ENCODE data around the gene ITGB5. TPM values are rescaled to one million over a fixed set of nuclear protein-coding genes. Genes with fewer than 3 reads are reported as not detected.

Gene ITGB5
- total RNA-seq, 1 experiment from 2014 or later: 339 TPM

- TF ChIP-seq AFF4 (CRISPR knock-in tag; IDR thresholded peaks at IDR 0.05; ENCODE audit: borderline replicate concordance): no peak
- no peak for TF ChIP-seq NR1H2 (CRISPR knock-in tag; IDR thresholded peaks at IDR 0.05)
- TF ChIP-seq, protein P1, sequence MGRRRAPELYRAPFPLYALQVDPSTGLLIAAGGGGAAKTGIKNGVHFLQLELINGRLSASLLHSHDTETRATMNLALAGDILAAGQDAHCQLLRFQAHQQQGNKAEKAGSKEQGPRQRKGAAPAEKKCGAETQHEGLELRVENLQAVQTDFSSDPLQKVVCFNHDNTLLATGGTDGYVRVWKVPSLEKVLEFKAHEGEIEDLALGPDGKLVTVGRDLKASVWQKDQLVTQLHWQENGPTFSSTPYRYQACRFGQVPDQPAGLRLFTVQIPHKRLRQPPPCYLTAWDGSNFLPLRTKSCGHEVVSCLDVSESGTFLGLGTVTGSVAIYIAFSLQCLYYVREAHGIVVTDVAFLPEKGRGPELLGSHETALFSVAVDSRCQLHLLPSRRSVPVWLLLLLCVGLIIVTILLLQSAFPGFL (CRISPR knock-in tag; IDR thresholded peaks at IDR 0.05; ENCODE audit: borderline replicate concordance): no peak
- TF ChIP-seq RELA (CRISPR knock-in tag; IDR thresholded peaks at IDR 0.05; ENCODE audit: borderline replicate concordance): no peak
- no peak for TF ChIP-seq CREB1 (CRISPR knock-in tag; IDR thresholded peaks at IDR 0.05)
- TF ChIP-seq, protein P2, sequence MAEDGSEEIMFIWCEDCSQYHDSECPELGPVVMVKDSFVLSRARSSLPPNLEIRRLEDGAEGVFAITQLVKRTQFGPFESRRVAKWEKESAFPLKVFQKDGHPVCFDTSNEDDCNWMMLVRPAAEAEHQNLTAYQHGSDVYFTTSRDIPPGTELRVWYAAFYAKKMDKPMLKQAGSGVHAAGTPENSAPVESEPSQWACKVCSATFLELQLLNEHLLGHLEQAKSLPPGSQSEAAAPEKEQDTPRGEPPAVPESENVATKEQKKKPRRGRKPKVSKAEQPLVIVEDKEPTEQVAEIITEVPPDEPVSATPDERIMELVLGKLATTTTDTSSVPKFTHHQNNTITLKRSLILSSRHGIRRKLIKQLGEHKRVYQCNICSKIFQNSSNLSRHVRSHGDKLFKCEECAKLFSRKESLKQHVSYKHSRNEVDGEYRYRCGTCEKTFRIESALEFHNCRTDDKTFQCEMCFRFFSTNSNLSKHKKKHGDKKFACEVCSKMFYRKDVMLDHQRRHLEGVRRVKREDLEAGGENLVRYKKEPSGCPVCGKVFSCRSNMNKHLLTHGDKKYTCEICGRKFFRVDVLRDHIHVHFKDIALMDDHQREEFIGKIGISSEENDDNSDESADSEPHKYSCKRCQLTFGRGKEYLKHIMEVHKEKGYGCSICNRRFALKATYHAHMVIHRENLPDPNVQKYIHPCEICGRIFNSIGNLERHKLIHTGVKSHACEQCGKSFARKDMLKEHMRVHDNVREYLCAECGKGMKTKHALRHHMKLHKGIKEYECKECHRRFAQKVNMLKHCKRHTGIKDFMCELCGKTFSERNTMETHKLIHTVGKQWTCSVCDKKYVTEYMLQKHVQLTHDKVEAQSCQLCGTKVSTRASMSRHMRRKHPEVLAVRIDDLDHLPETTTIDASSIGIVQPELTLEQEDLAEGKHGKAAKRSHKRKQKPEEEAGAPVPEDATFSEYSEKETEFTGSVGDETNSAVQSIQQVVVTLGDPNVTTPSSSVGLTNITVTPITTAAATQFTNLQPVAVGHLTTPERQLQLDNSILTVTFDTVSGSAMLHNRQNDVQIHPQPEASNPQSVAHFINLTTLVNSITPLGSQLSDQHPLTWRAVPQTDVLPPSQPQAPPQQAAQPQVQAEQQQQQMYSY (CRISPR knock-in tag; IDR thresholded peaks at IDR 0.05): no peak
- TF ChIP-seq NFYB (CRISPR knock-in tag; conservative IDR thresholded peaks at IDR 0.05; ENCODE audit: low read depth): no peak
These were observed 19.7 kb downstream of the ITGB5 start (continued) for GRCh38 chr3:124867511-124867910.

GRCh38 chr3:124862006-124862405 is 25.2 kb downstream of the ITGB5 start:
- Mint-ChIP-seq H3K27ac (peak overlapping the region; percentile 41; the same call in 1 of the 2 replicates), H3K4me1 (peaks cover 21% of the 10 kb centered on the region), H3K4me3 (no peak overlapping the region), H3K27me3 (ENCODE audit: low read depth) (no peaks in the 10 kb centered on the region), H3K9me3 (no peaks in the 10 kb centered on the region), H3K36me3 (peaks cover 43% of the 10 kb centered on the region)
- TF ChIP-seq RORB (CRISPR knock-in tag; IDR thresholded peaks at IDR 0.05) (no peak), CREB1 (CRISPR knock-in tag; IDR thresholded peaks at IDR 0.05) (no peak), ZBTB43 (CRISPR knock-in tag; IDR thresholded peaks at IDR 0.05) (no peak), TEAD1 (CRISPR knock-in tag; IDR thresholded peaks at IDR 0.05) (no peak), NFATC4 (CRISPR knock-in tag; IDR thresholded peaks at IDR 0.05) (no peak), ZNF671 (CRISPR knock-in tag; IDR thresholded peaks at IDR 0.05) (no peak), NFE2L1 (CRISPR knock-in tag; IDR thresholded peaks at IDR 0.05) (no peak), EMX1 (CRISPR knock-in tag; IDR thresholded peaks at IDR 0.05) (no peak), ZNF263 (CRISPR knock-in tag; IDR thresholded peaks at IDR 0.05; ENCODE audit: low read depth) (no peak), E2F5 (CRISPR knock-in tag; IDR thresholded peaks at IDR 0.05) (no peak)
- TF ChIP-seq, protein P3, sequence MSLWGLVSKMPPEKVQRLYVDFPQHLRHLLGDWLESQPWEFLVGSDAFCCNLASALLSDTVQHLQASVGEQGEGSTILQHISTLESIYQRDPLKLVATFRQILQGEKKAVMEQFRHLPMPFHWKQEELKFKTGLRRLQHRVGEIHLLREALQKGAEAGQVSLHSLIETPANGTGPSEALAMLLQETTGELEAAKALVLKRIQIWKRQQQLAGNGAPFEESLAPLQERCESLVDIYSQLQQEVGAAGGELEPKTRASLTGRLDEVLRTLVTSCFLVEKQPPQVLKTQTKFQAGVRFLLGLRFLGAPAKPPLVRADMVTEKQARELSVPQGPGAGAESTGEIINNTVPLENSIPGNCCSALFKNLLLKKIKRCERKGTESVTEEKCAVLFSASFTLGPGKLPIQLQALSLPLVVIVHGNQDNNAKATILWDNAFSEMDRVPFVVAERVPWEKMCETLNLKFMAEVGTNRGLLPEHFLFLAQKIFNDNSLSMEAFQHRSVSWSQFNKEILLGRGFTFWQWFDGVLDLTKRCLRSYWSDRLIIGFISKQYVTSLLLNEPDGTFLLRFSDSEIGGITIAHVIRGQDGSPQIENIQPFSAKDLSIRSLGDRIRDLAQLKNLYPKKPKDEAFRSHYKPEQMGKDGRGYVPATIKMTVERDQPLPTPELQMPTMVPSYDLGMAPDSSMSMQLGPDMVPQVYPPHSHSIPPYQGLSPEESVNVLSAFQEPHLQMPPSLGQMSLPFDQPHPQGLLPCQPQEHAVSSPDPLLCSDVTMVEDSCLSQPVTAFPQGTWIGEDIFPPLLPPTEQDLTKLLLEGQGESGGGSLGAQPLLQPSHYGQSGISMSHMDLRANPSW (CRISPR knock-in tag; conservative IDR thresholded peaks at IDR 0.05; ENCODE audit: low read depth): no peak
- TF ChIP-seq, protein P4, sequence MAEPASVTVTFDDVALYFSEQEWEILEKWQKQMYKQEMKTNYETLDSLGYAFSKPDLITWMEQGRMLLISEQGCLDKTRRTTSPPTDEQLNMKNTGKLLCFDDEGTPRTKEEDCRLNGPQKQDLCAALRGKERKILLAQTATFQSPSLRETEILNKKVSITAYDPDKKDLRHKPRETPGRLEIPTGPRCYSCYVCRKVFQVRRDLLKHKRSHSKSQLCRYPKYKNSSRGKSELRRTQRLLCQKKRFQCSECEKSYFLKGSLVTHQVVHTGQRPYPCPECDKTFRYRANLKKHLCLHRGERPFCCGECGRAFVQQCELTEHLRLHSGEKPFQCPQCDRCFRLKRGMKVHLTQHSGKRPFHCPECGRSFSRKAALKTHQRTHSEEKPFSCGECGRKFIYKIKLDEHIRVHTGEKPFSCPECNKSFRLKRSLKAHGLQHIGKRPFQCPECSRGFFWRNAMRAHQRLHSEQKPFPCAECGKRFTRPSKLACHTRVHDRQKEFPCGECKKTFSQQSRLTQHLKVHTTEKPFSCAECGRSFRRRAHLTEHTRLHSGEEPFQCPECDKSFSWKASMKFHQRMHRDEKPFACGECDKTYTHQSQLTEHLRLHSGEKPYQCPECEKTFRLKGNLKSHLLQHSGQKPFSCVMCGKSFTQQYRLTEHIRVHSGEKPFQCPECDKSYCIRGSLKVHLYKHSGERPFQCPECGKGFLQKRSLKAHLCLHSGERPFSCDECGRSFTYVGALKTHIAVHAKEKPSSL (CRISPR knock-in tag; conservative IDR thresholded peaks at IDR 0.05): no peak
- POLR2A ChIA-PET: interaction anchor here (0.6 kb wide), 1 partner anchor 10 kb away, joined by 3 read pairs; no protein-coding TSS in a partner anchor
- DNase-seq (ENCODE audit: low spot score): no peak
- peak; percentile 23; the same call in 1 of the 2 replicates for ATAC-seq
- CTCF ChIA-PET: interaction anchor here (1.4 to 1.6 kb wide), 3 partner anchors 21 to 101 kb away, joined by 3 to 5 read pairs (median 4); no protein-coding TSS in a partner anchor

Data from WTC11 (cell line).